ENCODE measurements around the gene CCDC50. TPM values are rescaled to one million over a fixed set of nuclear protein-coding genes. Genes with fewer than 3 reads are reported as not detected.

The CCDC50 gene
- total RNA-seq, 1 donor from 2014 or later, result 64.7 TPM

DNA sequence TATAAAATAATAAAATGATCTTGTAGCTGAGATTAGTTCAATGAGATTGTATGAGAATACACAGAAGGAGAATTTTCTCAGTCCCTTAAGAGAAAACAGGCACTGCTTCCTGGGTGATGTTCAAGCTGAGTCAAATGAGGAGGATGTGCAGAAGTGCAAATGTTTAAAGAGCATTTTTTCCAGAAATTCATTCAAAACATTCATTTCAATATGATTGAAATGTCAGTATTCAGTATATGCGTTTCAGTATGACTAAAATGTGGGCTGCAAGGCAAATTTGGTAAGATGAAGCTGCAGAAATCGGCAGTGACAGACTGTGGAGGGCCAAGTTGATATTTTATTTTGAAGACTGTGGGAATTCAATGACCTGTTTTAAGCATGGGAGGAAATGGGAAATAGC lies 112.5 kb downstream of the CCDC50 start:
- ATAC-seq, result no peak
- intact Hi-C loops (cut with DNase I), result no loop called here
- no peak for DNase-seq (ENCODE audit: low spot score)

DNA sequence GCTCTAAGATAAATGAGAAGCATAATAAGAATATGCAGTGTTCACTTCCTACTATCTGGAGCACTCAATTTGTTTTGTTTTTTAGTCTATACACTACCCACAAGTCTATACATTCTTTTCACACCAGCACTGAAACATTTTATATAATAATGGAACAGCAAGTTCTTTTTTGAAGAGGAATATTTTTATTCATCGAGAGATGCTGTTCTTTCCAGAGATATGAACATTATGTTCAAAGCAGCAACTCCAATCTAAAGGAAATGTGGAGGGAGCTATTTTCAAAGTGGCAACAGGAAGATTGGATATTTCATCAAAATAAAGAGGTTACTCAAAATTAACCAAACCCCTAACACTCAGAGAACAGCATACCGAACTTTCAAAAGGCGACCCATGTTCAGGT lies 115.4 kb downstream of the CCDC50 start:
- ATAC-seq, result no peak
- intact Hi-C loops (cut with DNase I), result no loop called here
- no peak for DNase-seq (ENCODE audit: low spot score)

Other genes with a start within 250 kb of the CCDC50 start
- gene OSTN, start 130.2 kb upstream of the CCDC50 start, total RNA-seq, result 1.1 TPM
- 0.89 TPM for gene UTS2B, start 1.1 kb downstream of the CCDC50 start, total RNA-seq
- not detected for gene PYDC2, start 131.8 kb downstream of the CCDC50 start, total RNA-seq